Measurements from ENCODE around the gene STXBP5.

STXBP5 gene

DNA sequence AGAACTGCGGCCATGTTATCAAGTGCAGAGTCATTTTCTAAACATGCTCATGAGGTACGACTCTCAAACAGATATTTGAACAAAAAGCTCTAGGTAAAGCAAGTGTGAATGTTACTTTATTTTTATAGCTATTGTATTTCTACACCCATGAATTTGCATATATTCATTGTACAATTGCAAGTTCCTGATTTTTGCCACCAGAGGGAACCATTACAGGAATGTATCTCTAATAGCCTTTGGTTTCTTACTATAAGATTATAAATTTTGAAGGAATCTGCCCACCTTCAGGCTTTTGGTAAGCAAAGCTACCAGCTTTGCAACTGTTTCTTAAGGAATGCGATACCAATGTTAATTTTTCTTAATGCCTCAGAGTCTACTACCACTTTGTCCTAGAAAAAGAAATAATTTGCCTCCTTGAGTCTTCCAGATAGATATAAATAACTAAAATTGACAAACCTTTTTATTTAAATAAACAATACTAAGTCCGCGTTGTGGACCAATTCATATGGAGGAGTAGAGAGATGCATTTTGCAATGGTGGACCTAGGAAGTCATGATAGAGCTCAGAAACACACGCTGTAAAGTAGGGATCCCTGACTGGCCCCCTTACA lies 178.8 kb downstream of the STXBP5 start:
- DNase-seq (ENCODE audit: low read depth): peak; percentile 16

DNA sequence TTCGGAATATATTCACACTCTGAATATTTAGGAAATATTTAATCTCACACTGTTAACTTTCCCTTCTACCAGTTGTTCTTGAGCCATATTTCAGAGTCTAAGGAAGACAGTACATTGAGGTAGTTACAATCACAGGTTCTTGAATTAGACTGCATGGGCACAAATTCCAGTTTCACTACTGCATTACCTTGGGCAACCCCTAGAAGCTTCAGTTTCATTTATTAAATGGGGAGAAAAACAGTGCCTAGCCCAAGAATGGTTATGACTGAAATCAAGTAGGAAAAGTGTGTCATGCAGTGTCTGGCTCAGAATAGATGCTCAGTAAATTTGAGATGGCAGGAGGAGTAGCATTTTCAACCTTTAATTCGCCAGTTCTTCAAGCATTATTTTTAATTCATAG lies 179.8 kb downstream of the STXBP5 start:
- no peak for DNase-seq (ENCODE audit: low read depth)

- no peak for DNase-seq (ENCODE audit: low read depth)
Observed at GRCh38 chr6:147384737-147385710, 180.8 kb downstream of the STXBP5 start.

GRCh38 chr6:147389463-147389862 lies 185.2 kb downstream of the STXBP5 start:
- DNase-seq (ENCODE audit: low read depth): no peak

DNA sequence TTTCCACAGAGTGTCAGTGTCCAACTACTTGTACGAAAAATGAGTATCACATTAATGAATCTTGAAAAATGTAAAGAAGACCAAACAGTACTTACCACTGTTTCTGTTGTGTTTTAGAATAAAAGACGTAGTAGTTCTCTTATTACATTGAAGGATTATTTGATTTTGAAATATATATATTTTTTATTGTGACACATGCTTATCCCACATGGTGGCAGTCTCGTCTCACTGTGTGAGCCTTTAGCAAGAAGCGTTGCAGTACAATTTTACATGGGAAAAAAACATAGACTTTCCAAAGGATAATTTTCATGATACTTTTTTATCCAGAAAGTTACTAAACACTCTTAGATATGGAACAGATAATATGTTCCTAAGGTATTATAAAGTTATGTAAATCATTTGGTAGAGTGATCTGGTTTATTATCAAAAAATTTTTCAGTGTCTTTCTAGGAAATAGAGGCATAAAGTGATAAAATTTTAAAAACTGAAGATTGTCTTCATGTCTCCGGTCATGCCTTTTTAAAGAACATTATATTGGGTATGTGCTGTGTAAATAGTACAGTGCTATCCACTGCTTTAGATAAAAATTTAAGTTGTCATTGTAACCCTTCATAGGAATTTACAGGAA lies 186.8 kb downstream of the STXBP5 start:
- no peak for DNase-seq (ENCODE audit: low read depth)

- DNase-seq (ENCODE audit: low read depth): no peak
Observed at GRCh38 chr6:147392917-147393625, 188.9 kb downstream of the STXBP5 start.

DNA sequence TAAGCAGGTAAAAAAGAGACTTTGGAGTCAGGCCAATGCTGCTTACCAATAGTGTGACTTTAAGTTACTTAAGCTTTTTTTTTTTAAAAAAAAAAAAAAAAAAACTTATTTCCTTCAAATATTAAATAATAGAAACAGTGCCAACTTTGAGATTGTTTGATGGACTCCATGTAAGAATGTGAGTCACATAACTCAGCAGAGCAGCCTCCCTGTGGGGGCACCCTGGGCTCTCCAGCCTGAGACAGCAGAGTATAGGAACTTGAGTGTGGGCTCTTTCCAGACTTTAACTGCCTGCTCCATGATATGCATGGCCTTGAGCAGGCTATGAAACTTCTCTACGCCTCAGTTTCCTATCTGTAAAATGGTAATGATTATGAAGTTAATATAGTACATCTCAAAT lies 190.9 kb downstream of the STXBP5 start:
- no peak for DNase-seq (ENCODE audit: low read depth)

DNA sequence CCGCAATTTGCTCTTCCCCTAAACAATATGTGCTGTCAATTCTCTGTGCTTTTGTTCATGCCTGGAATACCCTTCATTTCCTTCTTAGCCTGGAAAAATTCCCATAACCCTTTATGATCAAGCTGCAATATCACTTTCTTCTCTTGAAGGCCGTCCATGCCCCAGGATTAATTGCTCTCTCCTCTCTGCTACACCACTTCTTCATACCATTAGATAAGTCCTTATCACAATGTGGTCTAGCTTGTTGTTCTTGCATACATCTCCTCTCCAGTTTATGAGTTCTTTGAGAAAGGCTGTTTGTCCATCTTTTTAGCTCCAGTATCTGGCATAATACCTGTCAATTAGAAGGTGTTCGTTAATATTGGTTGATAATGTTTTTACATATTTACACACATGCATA lies 193.1 kb downstream of the STXBP5 start:
- DNase-seq (ENCODE audit: low read depth): no peak

DNA sequence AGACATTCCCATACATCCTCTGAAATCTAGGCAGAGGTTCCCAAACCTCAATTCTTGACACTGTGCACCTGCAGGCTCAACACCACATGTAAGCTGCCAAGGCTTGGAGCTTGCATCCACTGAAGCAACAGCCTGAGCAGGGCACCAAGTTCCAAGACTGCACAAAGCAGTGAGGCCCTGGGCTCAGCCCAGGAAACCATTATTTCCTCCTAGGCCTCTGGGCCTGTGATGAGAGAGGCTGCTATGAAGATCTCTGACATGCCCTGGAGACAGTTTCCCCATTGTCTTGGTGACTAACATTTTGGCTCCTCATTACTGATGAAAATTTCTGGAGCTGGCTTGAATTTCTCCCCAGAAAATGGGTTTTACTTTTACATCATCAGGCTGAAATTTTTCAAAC lies 196.8 kb downstream of the STXBP5 start:
- DNase-seq (ENCODE audit: low read depth): no peak

GRCh38 chr6:147401779-147402178 lies 197.6 kb downstream of the STXBP5 start:
- DNase-seq (ENCODE audit: low read depth): no peak

DNA sequence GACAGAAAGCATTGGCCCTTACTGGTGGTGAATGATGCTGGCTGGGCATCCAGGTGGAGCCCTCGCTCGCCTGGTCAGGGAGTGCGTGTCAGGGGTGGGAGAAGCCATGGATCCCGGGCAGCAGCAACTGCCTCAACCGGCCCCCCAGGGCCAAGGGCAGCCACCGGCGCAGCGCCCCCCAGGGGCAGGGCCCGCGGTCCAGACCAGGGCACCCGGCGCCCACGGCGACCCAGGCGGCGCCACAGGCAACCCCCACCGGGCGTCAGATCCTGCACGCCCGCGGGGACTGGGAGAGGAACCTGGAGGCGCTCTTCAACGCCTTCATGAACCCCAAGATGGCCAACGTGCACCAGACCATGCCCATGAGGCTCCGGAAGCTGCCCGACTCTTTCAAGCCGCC lies 202.6 kb downstream of the STXBP5 start:
- no peak for DNase-seq (ENCODE audit: low read depth)

- no peak for DNase-seq (ENCODE audit: low read depth)
Observed at GRCh38 chr6:147407571-147407970, 203.4 kb downstream of the STXBP5 start.

- no peak for DNase-seq (ENCODE audit: low read depth)
Observed at GRCh38 chr6:147416622-147417021, 212.4 kb downstream of the STXBP5 start.

DNA sequence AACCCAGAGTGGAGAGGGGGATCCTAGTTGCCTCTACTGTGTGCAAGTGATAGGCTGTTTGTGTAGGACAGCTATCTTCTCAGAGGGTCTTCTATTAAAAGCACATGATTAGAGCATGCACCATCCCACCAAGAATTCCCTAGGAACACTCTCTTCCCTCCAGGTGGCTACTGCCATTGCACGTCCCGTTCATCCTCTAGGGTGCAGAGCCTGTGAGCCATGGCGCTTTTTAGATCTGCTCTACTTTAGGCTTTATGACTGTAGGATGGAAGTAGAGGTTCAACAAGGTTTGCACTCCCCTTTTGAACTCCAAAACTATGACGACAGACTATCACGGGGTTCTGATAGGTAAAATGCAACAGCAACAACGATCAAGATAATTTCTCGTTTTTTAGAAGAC lies 213.7 kb downstream of the STXBP5 start:
- no peak for DNase-seq (ENCODE audit: low read depth)

- DNase-seq (ENCODE audit: low read depth): no peak
Observed at GRCh38 chr6:147418523-147418922, 214.3 kb downstream of the STXBP5 start.

DNA sequence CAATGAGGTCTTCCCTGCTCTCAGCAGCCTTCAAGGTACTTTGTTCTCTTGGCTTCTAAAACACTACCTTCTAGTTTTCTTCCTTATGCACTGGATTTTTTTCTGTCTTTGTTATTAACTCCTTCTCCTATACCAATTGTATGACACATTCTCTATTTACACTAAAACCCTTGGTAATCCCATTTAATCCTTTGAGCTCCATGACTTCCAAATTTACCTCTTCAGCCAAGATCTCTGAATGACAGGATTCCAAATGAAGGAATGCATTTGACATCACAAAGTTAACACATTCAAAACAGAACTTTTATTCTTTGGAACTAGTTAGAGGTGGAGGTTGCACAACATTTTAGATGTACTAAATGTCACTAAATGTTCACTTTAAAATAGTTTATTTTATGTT lies 217.7 kb downstream of the STXBP5 start:
- DNase-seq (ENCODE audit: low read depth): no peak

- no peak for DNase-seq (ENCODE audit: low read depth)
Observed at GRCh38 chr6:147423111-147423510, 218.9 kb downstream of the STXBP5 start.

GRCh38 chr6:147429794-147430193 lies 225.6 kb downstream of the STXBP5 start:
- no peak for DNase-seq (ENCODE audit: low read depth)

DNA sequence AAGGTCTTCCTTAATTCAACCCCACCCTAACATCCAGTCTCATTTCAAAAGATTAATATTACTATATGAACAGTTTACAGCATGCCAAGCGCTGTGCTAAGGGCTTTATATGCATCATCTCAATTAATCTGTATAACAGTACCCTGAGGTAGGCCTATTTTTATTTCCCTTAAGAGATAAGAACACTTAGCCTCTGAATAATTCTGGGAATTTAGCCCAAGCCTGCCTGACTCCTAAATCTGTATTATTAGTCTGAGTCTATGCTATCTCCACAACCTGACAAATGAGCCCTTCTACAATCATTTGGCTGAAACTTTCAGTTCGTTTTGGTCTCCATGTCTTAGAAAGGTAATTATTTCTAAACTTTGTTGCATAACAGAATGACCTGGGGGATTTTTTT lies 226.6 kb downstream of the STXBP5 start:
- no peak for DNase-seq (ENCODE audit: low read depth)

- DNase-seq (ENCODE audit: low read depth): no peak
Observed at GRCh38 chr6:147434076-147434475, 229.9 kb downstream of the STXBP5 start.

GRCh38 chr6:147434516-147434915 lies 230.3 kb downstream of the STXBP5 start:
- DNase-seq (ENCODE audit: low read depth): no peak

GRCh38 chr6:147437615-147438014 lies 233.4 kb downstream of the STXBP5 start:
- DNase-seq (ENCODE audit: low read depth): no peak
